GF-D8 (cell line): ENCODE data around the gene PLEKHG4.

Source experiments
- DNase-seq: peaks from one replicate; lab custom pipeline; 2025; lab: John Stamatoyannopoulos, UW

Gene PLEKHG4, protein sequence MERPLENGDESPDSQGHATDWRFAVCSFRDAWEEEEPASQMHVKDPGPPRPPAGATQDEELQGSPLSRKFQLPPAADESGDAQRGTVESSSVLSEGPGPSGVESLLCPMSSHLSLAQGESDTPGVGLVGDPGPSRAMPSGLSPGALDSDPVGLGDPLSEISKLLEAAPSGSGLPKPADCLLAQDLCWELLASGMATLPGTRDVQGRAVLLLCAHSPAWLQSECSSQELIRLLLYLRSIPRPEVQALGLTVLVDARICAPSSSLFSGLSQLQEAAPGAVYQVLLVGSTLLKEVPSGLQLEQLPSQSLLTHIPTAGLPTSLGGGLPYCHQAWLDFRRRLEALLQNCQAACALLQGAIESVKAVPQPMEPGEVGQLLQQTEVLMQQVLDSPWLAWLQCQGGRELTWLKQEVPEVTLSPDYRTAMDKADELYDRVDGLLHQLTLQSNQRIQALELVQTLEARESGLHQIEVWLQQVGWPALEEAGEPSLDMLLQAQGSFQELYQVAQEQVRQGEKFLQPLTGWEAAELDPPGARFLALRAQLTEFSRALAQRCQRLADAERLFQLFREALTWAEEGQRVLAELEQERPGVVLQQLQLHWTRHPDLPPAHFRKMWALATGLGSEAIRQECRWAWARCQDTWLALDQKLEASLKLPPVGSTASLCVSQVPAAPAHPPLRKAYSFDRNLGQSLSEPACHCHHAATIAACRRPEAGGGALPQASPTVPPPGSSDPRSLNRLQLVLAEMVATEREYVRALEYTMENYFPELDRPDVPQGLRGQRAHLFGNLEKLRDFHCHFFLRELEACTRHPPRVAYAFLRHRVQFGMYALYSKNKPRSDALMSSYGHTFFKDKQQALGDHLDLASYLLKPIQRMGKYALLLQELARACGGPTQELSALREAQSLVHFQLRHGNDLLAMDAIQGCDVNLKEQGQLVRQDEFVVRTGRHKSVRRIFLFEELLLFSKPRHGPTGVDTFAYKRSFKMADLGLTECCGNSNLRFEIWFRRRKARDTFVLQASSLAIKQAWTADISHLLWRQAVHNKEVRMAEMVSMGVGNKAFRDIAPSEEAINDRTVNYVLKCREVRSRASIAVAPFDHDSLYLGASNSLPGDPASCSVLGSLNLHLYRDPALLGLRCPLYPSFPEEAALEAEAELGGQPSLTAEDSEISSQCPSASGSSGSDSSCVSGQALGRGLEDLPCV

DNA sequence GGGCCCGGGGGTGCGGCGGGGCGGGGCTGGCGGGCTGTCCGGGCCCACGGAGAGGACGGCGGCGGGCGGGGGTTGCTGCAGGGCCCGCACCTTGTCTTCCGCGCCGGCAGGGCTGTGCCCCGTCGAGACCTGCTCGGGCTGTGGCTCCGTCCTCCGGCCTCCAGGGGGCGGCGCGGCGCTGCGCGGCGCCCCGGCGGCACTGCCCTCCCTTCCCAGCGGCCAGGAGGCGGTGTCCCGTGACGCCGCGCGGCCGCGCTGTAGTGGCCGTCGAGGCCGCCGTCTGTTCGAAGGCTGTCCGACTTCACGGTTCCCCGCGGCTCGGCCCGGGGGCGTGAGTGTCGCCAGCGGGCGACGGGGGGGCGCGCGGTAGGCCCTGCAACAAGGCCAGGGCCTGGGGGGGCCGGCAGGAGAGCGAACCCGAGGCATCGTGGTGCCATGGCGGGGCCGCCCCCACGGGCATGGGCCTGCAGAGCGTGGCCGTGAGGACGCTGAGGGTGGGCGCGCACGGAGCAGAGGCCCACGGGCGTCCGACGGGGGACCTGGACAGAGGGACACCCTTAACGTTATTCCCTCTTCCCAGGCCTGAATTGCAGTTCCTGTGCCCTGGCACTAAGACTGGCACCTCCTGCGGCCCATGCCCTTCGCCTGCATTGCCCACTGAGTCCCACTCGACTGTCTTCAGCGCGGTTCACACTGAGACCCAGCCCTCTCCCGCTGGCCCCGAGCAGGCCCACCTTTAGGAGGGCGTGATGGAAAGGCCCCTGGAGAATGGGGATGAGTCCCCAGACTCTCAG lies at the start of gene PLEKHG4:
Gene PLEKHG4, plus strand, starts transcription at position 237 of the 794 bp plus-strand sequence. Its CDS starts 513 bp downstream, at position 750.
- peak; percentile 41 for DNase-seq

DNA sequence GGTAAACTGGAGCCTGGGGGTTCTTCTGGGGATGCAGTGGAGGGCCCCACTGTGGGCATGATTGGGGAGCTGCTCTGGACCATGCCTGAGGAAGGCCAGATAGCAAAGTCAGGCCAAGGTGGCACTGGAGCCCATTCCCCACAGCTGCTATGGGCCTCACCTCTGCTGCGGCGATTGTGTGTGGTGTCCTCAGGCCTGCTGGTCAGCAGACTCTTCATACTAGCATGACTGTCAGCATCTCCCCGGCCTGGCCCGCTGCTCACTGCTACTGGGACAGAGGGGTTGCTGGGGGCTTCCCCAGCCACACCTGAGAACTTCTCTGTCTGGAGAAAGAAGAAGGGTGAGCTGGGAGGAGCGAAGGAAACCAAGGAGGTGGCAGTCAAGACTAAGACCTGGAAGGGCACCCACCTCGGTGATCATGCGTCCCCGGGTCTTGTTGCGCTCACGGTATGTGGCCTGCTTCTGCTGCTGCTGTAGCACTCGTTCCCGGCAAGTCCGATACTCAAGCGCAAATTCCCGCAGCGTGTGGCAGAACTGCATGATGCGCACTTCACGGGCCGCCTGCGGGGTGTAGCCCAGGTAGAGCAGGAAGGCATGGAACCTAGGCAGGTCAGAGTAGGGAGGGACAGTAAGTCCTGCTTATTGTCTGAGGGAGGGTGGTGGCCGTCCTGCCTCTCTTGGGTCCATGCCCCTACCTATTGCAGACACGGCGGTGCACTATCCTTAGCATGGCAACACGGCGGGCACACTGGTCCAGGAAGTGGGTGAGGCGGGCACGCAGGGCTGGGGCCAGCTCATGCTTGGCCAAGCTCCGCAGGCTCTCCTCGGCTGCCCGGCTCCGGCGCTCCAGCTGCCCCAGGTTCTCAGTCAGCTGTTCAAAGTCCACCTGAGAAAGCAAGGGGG lies 49.2 kb upstream of the PLEKHG4 start:
- no peak for DNase-seq

DNA sequence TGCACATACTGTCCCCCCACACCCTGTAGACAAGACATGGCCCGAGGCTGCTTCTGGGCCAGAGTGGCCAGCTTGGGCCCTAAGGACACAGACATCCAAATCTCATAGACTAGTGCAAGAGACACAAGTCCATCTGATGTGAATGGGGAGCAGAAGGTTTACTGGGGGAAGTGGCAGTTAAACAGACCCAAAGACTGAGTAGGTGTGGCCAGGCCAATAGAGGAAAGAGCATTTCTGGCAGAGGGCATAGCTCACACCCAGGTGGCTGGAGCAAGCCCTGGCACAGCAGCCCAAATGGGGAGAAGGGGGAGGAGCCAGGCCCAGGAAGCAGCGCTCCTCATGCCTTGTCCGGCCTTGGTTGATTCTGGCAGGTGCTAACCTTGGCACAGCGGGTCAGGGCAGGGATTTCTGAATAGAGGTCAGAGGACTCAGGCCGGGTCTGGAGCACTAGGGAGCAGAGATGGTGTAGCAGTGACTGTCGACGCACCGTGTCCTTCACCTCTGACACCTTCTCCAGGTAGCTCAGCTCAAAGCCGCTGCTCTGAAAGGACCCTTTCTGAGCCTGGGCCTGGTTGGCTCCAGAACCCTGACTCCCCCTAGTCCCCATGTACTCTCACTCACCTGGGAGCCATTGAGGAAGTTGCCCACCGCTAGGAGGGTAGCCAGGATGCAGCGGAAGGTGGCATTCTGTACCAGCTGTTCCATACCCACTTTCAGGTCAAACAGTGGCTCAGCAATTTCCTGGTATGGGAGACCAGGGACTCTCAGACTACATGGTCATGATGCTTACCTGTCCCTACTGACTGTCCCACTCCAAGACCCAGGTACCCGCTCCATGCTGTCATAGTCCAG lies 48.3 kb upstream of the PLEKHG4 start:
- no peak for DNase-seq

DNA sequence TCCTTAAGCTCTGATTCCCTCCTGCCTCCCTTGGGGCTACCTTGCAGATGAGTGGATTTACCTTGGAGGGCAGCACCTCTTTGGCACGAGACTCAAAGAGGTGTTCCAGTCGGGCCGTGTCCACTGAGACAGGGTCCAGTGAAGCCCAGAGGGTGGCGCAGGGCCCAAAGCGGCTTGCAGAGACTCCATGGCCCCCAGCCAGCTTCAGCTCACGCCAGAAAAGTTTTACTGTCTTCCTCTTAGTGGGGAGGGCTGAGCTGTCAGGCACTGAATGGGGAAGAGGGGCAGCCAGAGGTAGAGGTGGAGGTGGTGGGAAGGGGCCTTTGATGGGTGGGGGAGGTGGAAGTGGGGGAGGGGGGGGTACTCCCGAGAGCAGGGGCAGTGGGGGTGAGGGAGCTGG lies 45.7 kb upstream of the PLEKHG4 start:
- no peak for DNase-seq

DNA sequence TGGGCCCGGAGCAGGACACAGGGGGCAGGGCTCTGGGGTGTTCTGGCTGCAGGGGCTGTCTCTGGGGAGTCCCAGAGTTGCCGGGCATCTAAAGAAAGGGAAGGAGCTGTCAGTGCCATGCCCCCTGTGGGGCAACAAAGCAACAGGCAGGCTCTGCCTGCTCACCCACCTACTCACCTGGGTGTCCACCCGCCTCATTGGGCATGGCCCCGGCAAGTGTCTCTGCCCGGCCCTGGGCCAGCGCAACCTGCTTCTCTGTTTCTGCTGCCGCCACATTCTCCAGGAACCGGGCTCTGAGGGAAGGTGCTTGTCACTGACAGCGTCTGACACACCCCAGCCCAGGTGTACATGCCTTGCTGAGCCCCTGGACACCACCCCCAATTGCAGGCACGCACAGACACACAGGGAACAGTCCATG lies 45.1 kb upstream of the PLEKHG4 start:
- no peak for DNase-seq

DNA sequence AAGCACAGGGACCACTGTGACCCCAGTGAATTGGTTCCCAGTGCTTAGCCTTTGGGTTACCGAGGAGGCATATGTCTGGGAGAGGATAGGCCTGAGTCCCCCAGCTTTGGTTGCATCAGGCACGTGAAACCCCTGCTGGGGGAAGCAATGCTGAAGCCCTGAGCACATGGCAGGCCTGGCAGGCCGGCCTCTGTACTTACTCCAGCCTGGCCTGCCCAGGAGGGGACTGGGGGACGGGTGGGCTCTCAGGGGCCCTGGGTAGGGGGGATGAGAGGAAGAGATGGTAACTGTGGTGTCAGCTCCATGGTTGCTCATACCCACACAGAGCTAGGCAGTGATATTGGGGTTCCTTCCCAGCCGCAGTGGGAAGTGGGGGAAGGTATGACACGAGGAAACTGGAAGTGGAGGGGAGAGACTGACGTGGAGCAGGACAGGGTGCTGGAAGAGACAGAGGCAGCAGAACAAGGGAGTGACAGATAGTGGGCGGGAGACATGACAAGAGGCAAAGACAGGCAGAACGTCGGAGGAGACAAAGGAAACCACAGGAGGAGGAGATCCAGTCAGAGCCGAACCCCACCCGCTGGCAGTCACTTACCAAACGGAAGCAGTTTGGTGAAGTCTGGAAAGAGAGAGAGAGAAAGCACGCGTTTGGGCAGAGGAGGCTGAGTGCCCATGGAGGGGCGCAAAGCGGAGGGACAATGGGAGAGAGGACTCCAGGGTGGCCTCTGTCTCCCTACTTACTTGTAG lies 43.3 kb upstream of the PLEKHG4 start:
- no peak for DNase-seq

DNA sequence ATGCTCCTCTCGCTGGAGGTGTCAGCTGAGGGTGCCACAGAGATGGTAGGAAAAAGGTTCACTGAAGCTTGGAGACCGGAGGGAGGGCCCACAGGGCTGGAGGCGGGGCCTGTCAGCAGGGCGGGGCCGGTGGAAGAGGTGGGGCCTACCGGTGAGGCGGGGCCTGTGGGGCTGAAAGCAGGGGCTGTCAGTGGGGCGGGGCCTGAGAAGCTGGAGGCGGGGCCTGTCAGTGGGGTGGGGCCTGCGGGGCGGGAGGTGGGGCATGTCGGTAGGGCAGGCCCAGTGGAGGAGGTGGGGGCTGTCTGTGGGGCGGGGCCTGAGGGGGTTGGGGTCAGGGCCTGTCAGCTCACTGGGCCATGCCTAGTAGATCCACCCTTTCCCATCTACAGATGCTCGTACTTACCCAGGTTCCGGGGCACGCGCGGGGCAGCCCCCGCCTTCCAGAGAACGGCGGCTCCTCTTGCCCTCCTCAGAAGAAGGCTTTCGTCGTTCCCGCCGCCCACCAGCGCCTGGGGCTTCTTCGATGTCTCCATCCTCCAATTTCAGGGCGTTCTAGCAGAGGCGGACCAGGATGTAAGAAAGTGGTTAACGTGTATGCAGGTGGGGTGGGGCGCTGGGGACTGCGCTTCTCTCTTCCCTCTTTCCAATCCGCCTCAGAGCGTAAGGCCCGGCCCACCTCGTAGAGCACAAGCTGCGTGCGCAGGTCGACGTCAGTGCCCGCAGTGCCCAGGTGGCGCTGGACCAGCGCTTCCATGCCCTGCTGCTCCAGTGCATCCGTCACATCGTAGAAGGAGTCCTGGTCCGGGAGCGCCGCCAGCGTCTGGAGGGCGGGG lies 42.6 kb upstream of the PLEKHG4 start:
- DNase-seq = no peak

DNA sequence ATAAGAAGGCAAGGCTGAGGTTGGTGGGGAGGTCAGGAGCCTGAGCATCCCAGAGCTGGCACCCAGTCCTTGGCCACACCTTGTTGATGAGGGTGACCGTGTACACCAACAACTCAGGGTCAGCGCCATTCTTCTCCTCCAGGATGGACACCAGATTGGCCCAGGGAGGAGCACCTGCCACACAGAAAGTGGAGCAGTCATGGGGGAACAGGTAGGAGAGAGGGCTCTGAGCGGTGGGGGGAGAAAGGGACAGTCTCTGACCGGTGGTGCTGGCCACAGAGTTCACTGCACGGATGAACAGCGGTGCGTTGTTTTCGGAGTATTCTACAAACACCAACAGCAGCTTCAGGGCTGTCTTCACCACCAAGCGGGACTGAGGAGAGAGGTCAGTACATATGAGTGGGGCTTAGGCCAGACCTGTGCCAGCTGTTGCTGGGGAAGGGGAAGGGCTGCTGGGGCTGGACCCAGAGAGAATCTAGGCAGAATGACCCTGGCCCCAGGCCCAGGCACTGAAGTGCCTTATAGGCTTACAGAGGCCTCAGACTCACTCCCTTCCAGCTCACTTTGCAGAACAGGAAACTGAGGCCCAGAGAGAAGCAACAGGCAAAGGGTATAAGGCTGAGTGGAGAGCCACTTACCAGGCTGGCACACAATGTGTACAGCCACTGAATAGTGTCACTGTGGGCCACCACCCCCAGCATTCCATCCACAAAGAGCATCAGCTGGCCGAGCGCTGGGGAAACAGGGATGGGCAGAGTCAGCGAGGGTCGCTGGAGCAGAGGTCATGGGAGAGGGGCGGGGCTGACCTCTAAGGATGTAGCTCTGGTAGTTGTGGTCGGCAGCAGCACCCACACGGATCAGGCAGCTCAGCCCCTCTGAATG lies 41.7 kb upstream of the PLEKHG4 start:
- no peak for DNase-seq

DNA sequence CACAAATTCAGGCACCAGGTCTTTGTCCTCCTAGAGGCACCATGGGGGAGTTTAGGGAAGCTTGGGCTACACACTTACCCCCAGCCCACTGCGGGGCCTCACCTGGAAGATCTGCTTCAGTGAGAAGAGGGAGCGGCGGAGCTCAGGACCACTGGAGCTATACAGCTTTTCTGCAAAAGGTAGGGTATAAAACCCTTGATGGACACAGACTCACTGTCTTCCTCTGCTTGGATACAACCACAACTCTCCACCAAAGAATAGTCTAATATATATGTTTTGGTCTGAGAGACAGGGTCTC lies 41.1 kb upstream of the PLEKHG4 start:
- no peak for DNase-seq

DNA sequence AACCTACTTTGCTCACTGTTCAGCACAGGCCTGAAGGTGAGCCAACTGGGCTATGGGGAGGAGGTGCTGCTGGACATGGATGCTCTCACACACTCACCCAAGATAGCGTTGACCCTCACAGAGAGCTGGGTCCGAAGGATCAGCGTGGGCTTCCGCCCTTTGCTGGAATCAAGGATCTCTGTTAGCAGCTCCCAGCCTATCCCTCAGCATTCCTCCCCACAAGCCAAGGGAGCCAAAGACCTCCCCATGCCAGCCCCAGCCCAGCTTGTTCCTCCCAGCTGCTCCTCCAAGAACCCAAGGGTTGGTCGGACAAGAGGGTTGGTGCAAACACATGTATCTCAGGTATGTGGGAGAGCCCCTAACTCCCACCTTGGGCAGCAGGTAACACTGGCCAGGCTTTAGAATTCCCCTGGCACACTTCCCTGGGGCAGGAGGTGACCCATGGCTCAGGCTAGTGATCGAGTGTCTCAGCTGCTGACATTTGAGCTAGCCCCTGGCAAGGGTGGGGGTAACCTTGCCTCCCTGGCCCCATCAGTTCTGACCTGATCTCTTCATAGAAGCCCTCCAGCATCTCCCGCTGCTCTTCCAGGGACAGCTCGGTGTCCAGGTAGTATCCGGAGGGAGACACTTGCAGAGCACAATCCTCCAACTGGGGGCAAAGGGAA lies 40.4 kb upstream of the PLEKHG4 start:
- DNase-seq = no peak

DNA sequence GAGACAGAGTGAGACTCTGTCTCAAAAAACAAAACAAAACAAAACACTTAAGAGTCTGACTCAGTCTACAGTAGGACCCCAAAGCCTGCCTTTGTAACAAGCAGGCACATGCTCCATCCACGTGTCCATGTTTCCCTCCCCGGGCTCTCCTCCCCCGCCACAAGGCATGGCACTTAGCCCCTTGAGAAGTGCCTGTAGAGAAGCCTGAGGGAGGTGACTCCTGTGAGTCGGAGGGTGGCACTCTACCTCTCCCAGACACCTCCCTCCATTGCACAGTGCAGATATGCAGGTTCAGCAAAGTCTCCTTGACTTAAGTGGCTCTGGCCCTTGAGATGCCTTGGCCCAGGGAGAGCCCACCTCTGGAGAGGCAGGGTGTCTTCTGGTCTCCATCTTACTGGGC lies 38.8 kb upstream of the PLEKHG4 start:
- DNase-seq = no peak

DNA sequence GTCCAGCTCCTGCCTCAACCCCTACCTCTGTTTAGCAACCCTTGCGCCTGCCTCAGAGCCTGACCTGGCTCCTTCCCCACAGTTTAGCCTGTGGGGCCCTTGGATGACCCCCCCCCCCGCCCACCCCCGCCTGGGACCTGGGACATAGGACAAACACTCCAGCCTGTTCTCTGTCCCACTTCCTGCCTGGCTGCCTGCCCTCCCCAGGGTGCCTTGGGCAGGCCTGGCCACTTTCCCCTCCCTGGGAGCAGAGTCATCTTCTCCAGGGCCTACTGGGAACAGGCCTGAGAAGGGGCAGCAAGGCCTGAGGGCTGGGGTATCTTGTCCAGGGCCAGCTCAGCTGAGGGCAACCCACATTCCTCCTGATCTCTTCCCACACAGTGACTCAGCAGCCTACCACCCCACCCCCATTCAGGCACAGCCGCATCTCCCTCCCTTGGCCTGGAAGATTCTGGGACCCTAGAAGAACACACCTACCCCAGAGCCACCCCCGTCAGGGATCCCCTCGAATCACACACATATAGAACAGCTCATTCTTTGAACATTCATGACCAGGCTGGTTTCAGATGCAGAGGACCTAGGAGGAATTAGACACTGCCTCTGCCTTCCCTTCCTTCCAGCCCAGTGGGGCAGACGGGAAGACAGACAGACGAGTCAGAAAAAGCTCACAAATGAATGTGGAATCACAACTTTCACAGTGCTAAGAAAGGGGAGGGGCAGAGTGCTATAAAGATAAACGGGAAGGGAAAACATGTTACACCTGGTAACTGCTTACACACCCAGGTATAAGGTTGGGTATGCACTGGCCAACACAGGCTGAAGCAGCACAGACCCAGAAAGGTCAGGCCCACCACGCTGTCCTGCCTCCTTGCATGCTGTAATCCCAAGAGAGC lies 38.1 kb upstream of the PLEKHG4 start:
- DNase-seq = no peak

DNA sequence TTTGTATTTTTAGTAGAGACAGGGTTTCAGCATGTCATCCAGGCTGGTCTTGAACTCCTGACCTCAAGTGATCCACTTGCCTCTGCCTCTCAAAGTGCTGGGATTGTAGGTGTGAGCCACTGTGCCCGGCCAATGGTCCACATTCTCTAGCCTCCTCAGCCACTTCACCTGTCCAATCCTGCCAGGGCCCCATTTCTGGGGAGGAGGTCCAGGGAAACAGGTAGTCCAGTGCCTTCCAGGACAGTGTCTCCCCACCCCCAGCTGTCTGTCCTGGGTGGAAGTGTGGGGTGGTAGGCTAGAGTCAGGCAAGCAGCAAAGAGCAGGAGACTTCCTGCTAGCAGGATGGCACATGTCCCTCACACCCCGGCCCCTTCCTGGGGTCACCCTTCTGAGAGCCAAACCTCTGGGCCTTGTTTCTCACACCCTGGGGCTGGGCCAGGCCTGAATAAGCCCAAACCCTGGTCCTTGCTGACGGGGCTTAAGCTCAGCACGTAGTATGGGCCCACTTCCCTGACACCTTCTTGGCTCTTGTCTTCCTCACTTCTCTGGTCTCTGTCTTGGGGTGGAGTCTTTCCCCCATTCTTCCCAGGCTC lies 37.1 kb upstream of the PLEKHG4 start:
- DNase-seq = no peak

DNA sequence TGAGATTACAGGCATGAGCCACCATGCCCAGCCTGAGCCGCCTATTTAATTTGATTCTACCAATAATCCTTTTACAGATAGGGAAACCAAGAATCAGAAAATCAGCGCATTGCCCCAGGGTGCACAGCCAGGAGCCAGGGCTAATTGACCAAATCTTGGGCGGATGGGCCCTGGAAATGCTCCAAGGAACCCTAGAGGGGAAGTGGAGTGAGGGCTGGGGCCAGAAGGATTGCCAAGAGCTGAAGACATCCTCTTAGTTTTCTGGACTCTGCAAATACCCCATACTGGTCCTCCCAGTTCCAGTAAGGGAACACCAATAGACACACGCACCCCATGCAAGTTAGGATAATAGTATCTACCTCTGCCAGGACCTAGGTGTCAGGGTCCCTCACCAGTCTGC lies 35.9 kb upstream of the PLEKHG4 start:
- no peak for DNase-seq
